Endothelial cell of umbilical vein (primary cell): ENCODE results near the gene CEACAM1.

Experiments
- CTCF ChIP-seq, 2 donors: IDR thresholded peaks; 1 replicate in 1 of 2; 2 replicates in 1 of 2; pipeline ENCODE4 v1.5.1; 2011; ENCODE audit warnings: low read length in 2 of 2, mild to moderate bottlenecking in 2 of 2, moderate library complexity in 2 of 2, control low read depth in 1 of 2, inconsistent platforms in 1 of 2, low read depth in 1 of 2; ENCODE audit not compliant: insufficient read depth in 1 of 2; ENCODE audit errors: extremely low read depth in 1 of 2
- EZH2 ChIP-seq: IDR thresholded peaks from 2 replicates; pipeline ENCODE4 v1.6.1; 2012; ENCODE audit warnings: borderline replicate concordance, low read depth, mild to moderate bottlenecking, moderate library complexity, low read length, inconsistent platforms; ENCODE audit not compliant: severe bottlenecking
- JUN ChIP-seq: IDR thresholded peaks from 2 replicates; pipeline ENCODE4 v1.6.1; 2011; ENCODE audit warnings: borderline replicate concordance, low read depth; ENCODE audit not compliant: insufficient read length, insufficient read depth
- POLR2A ChIP-seq: IDR thresholded peaks from 2 replicates; pipeline ENCODE4 v1.6.1; 2012; ENCODE audit warnings: low read depth, mild to moderate bottlenecking, control low read depth, low read length
- POLR2AphosphoS5 ChIP-seq: IDR thresholded peaks from 2 replicates; pipeline ENCODE4 v1.6.1; 2012; ENCODE audit warnings: low read depth, mild to moderate bottlenecking, control low read depth, low read length, moderate library complexity; ENCODE audit not compliant: insufficient read depth

- TF ChIP-seq EZH2 (no peak), CTCF (IDR thresholded peaks at IDR 0.05; ENCODE audit: extremely low read depth in 1 of 2, insufficient read depth in 1 of 2, low read depth in 1 of 2, low read length in 2 of 2) (no peak), POLR2A (no peak), POLR2AphosphoS5 (no peak), JUN (no peak)
These were observed 61.0 kb downstream of the CEACAM1 start for GRCh38 chr19:42467183-42467760.
